ENCODE results near the gene ZNF329. TPM values are rescaled to one million over a fixed set of nuclear protein-coding genes. Genes with fewer than 3 reads are reported as not detected.
"Not testable (repeated sequence)": the region's sequence is repeated elsewhere in the genome, so short reads cannot be mapped to it uniquely, and the experiment has no call there.

ZNF329 gene
- 1 to 10 TPM; 7.0 to 7.9 TPM for total RNA-seq

DNA sequence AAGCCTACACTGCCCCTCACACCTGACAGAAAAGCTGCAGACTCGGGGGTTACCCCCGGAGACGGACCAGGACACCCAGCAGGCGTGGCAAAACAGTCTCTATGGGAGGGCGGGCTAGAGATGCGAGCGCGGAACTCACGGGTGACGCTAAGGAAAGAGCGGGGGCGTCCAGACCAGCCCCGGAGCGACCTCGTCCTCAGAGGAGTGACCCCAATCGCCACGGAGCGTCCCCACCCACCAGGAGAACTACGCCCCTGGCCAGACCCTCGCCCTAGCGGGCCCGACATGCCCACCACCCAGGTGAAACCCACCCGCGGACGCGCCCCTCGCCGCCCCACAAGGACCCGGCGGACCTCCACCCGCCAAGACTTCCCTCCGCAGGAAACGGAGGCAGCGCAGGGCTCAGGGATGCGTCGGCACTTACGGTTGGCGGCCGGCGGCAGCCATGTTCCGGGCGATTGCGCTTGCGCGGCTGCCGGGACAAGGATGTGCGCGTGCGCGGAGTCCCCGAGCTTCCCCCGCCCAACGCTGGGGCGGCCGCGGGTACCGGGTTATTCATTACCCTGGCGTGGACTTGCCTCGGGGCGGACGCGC, at the start of gene ZNF329:
TSS of gene ZNF329 (minus strand) at position 462 of the 594 bp plus-strand sequence. CDS start 21,286 bp downstream, outside the sequence.
- ChIA-PET POLR2A (interaction anchor here (0.6 kb wide), 1 partner anchor 148 kb away, joined by 3 read pairs; the partner anchor contains the start of gene ZNF606), CTCF (interaction anchor here (0.5 to 1.4 kb wide), 2 partner anchors 128 to 338 kb away, joined by 3 to 4 read pairs; no protein-coding TSS in a partner anchor)

DNA sequence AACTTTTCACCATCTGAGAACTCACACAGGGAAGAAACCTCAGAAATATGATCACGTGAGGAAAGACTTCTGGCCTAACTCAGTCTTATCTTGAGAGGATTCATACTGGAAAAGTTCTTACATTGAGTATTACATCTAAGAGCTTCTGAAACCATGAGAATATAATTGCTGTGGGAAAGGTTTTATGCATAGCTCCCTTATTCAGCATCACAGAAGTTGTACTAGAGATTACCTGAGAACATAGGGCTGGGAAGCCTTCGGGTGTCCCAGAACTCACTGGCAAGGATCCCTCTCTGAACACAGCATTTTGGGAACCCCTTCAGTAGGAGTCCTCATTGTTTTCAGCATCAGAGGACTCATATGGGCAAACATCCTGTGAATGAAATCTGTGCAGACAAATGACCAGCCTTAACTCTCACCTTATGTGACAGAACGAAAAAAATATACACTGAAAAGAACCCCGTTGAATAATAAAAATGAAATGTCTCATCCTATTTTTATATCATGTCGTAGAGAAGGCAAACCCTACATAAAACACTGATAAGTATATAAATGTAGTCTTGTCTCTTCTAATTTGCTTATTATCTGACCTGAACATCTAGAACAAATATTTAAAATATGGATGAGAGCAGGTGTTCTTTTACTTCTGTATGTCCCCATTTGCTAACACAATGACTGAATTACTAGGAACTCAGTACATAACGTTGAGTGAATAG, 46.5 kb upstream of the ZNF329 start:
- ChIA-PET CTCF (no interaction called here), POLR2A (no interaction called here)

DNA sequence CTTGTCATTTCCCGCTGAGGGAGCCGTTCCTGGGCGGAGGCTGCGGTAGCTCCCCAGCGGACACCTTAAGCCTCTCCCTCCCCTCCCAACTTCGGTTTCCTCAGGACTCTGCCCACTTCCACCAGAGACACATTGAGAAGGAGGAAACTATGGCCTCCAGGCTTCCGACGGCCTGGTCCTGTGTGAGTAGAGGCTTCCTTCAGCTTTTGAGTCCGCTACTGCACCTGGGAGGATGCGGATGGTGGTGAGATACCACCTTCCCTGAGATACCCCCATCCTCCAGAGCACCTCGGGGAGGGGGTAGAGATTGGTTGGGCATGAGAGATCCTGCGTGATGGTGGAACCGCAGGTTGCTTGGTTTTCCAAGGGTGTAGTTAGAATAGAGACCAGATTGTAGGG, 33.2 kb upstream of the ZNF329 start:
- ChIA-PET CTCF (interaction anchor here (1.0 kb wide), 1 partner anchor 142 kb away, joined by 3 read pairs; no protein-coding TSS in a partner anchor), POLR2A (interaction anchor here (0.6 to 1.2 kb wide), 3 partner anchors 20 to 164 kb away, joined by 3 to 5 read pairs (median 5); no protein-coding TSS in a partner anchor)

DNA sequence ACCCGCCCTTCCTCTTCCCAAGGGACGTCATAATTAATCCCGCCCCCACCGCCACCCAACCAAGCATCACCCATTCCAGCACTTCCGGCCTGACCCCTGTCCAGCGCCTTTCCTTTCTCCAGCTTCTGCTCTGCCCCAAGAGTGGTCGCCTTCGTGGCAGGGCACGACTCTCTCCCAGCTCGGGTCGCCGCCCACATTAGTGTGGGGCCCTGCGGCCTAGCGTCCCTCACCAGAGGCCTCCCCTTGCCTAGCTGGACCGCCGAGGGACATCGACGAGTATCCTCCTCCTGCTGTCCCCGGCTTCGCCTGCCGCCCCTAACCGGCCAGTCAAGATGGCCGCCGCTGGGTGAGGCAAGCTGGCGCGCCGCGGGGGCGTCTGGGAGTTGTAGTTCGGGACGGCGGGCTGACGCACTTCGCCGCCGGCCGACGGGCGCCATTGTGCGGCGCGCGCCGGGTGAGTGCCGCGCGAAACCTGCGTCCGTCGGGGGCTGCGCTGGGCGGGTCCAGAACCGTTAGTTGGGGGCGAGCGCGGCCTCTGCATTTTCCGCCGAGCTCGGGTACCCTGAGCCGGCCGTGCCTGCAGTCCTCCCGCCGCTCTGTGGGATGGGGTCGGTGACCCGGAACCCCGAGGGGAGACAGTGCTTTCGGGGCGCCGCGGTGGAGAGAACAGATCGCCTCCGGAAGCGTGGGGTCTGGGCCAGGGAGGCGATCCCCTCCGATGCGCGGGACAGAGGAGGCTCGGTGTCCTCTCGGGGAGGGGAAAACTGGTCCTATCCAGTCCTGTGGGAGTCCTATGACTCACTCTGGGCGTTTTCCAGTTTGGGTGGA, 32.6 kb upstream of the ZNF329 start, which contains the start of gene ZNF274:
TSS of gene ZNF274 (plus strand) at position 73 of the 828 bp plus-strand sequence. CDS start 905 bp downstream, outside the sequence.
- ChIA-PET POLR2A (interaction anchor here (0.5 to 1.2 kb wide), 4 partner anchors 28 to 820 kb away, joined by 3 to 5 read pairs (median 3); partner anchors contain the start of genes TRAPPC2B and ZNF547), CTCF (interaction anchor here (1.0 kb wide), 1 partner anchor 143 kb away, joined by 3 read pairs; no protein-coding TSS in a partner anchor)

GRCh38 chr19:58182577-58182988, 32.0 kb upstream of the ZNF329 start:
- POLR2A ChIA-PET, result interaction anchor here (0.5 to 1.2 kb wide), 3 partner anchors 27 to 819 kb away, joined by 3 read pairs; partner anchors contain the start of genes TRAPPC2B and ZNF547
- CTCF ChIA-PET, result interaction anchor here (1.0 kb wide), 1 partner anchor 19 kb away, joined by 3 read pairs; no protein-coding TSS in a partner anchor

DNA sequence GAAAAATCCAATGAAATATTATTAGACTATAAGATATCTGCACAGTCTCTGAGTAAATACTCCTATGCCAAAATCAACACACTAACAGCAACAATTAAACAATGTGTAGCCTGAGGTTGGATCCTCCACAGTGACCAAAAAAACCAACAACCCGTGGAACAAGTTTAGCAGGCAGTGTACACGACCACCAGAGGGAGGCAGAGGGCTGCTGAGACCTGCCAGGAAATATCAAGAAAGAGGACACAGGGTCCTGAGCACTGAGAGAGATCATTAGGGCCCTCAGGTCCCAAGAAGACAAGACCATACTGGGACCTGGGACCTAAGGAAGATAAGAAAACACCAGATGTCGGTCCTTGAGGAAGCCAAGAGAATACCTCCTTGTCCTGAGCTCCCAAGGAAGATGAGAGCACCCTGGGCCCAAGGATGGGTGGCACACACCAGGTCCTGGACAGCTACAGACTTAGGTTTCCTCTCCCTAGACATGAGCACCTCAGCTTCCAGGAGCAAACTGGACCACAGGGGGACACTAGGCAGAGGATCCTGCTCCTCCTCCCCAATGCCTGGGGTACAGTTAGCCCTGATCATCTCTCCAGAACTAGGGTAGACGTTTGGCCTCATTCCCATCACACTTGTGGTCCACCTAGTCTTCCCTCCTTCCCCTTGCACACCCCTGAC, 31.4 kb upstream of the ZNF329 start:
- ChIA-PET CTCF (interaction anchor here (1.0 kb wide), 1 partner anchor 18 kb away, joined by 3 read pairs; no protein-coding TSS in a partner anchor), POLR2A (no interaction called here)

DNA sequence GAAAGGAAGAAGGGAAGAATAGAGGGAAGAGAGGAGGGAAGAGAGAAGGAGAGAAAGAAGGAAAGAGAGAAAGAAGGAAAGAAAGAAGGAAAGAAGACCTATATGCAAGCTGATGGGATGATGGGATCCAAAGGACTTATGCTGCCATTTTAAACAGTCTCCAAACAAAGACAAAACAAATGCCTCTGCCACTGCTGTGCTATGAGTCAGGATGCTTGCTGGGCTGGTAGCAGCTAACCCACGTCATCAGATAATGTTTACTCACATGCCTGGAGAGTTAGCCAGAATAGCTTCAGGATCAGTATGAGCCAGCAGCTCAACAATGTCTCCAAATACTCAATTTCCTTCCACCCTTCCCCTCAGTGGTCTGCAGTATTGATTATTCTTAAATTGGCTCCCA, 20.3 kb upstream of the ZNF329 start:
- ChIA-PET CTCF (no interaction called here), POLR2A (interaction anchor here (0.7 kb wide), 1 partner anchor 484 kb away, joined by 3 read pairs; no protein-coding TSS in a partner anchor)

- ChIA-PET CTCF (no interaction called here), POLR2A (interaction anchor here (0.7 kb wide), 1 partner anchor 318 kb away, joined by 4 read pairs; no protein-coding TSS in a partner anchor)
Measured at GRCh38 chr19:58166708-58167280, 16.2 kb upstream of the ZNF329 start.

DNA sequence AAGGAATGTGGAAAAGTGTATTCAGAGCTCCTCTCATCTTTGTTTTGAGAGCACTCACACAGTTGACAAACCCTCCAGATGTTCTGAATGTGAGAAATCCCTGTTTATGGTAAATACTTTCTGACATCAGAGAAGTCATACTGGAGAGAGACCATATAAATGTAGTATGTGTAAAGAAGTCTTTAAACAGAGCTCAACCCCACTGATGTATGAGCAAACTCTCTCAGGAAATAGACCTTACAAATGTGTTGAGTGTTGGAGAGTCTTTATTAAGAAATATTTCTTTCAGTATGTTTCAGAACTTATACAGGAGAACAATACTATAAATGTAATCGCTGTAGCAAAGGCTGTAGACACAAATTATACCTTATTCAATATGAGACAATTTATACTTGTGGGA, 15.7 kb upstream of the ZNF329 start:
- ChIA-PET CTCF (no interaction called here), POLR2A (no interaction called here)

DNA sequence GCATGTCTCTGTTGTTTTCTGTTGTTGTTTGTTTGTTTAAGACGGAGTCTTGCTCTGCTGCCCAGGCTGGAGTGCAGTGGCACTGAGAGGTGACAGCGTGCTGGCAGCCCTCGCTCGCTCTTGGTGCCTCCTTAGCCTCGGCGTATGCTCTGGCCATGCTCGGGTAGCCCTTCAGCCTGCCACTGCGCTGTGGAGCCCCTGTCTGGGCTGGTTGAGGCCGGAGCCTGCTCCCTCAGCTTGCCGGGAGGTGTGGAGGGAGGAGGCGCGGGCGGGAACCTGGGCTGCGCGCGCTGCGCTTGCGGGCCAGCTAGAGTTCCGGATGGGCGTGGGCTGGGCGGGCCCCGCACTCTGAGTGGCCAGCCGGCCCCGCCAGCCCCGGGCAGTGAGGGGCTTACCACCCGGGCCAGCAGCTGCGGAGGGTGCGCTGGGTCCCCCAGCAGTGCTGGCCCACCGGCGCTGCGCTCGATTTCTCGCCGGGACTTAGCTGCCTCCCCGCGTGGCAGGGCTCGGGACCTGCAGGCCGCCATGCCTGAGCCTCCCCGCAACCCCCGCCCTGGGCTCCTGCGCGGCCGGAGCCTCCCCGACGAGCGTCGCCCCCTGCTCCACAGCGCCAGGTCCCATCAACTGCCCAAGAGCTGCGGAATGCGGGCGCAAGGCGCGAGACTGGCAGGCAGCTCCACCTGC, 6.6 kb upstream of the ZNF329 start:
- ChIA-PET POLR2A (no interaction called here), CTCF (no interaction called here)

GRCh38 chr19:58154679-58155648, 4.4 kb upstream of the ZNF329 start:
- ChIA-PET POLR2A (interaction anchor here (1.0 to 1.4 kb wide), 2 partner anchors 28 to 59 kb away, joined by 3 read pairs; partner anchors contain the start of gene ZNF274), CTCF (interaction anchor here (0.7 to 1.0 kb wide), 4 partner anchors 55 to 416 kb away, joined by 3 to 4 read pairs (median 3); no protein-coding TSS in a partner anchor)

DNA sequence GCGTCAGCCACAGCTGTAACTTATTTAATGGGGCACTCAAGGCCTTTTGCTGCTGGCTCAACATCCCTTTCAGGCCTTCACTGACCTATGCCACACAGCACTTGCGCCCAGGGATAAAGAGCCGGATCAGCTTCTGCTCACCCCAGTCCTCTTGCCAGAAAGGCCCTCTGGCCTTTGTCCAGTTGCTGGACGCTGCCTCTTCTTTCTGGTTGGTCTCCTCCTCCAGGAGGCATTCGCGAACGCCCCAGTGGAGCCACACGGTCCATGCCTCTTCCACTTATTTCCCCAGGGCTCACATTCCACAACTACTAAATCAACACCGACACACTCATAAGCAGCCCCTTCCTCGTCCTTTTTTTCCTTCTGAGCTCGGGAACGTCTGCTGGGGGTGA, 3.7 kb upstream of the ZNF329 start:
- CTCF ChIA-PET, result no interaction called here
- POLR2A ChIA-PET, result interaction anchor here (1.4 kb wide), 1 partner anchor 29 kb away, joined by 3 read pairs; the partner anchor contains the start of gene ZNF274

- POLR2A ChIA-PET, result no interaction called here
Measured at GRCh38 chr19:58153386-58153785, 2.8 kb upstream of the ZNF329 start.

GRCh38 chr19:58147475-58147874, 3.1 kb downstream of the ZNF329 start:
- CTCF ChIA-PET, POLR2A ChIA-PET: not testable (repeated sequence)

More at GRCh38 chr19:58153386-58153785, 2.8 kb upstream of the ZNF329 start:
- CTCF ChIA-PET, result no interaction called here

GRCh38 chr19:58145849-58146248, 4.7 kb downstream of the ZNF329 start:
- ChIA-PET POLR2A (interaction anchor here (0.6 kb wide), 1 partner anchor 512 kb away, joined by 3 read pairs; no protein-coding TSS in a partner anchor), CTCF (no interaction called here)

- ChIA-PET POLR2A (no interaction called here), CTCF (no interaction called here)
Measured at GRCh38 chr19:58134244-58134643, 16.3 kb downstream of the ZNF329 start.

- POLR2A ChIA-PET, result no interaction called here
- CTCF ChIA-PET, result interaction anchor here (0.6 kb wide), 1 partner anchor 37 kb away, joined by 4 read pairs; no protein-coding TSS in a partner anchor
Measured at GRCh38 chr19:58129284-58129683, 21.3 kb downstream of the ZNF329 start.

All from activated CD8-positive, alpha-beta memory T cell treated with anti-CD3 and anti-CD28 coated beads for 36 hours (primary cell).